Thyroid gland (tissue), 4 donors: ENCODE results near the gene SRBD1.

ENCODE experiments used
- CTCF ChIP-seq, 6 experiments: fragments of 200-600 bp in 3 of 6; fragments of 450-650 bp in 3 of 6; sonication (generic) in 3 of 6; IDR thresholded peaks; one replicate each; pipeline ENCODE4 v1.5.1; 2016 to 2019; ENCODE audit warnings: antibody characterized with exemption in 6 of 6, mild to moderate bottlenecking in 2 of 6, inconsistent platforms in 1 of 6, moderate library complexity in 1 of 6
- POLR2A ChIP-seq, 2 donors: fragments of 450-650 bp; IDR thresholded peaks; one replicate each; pipeline ENCODE4 v1.6.1; 2017; ENCODE audit warnings: antibody characterized with exemption in 2 of 2, mild to moderate bottlenecking in 2 of 2, moderate library complexity in 1 of 2

DNA sequence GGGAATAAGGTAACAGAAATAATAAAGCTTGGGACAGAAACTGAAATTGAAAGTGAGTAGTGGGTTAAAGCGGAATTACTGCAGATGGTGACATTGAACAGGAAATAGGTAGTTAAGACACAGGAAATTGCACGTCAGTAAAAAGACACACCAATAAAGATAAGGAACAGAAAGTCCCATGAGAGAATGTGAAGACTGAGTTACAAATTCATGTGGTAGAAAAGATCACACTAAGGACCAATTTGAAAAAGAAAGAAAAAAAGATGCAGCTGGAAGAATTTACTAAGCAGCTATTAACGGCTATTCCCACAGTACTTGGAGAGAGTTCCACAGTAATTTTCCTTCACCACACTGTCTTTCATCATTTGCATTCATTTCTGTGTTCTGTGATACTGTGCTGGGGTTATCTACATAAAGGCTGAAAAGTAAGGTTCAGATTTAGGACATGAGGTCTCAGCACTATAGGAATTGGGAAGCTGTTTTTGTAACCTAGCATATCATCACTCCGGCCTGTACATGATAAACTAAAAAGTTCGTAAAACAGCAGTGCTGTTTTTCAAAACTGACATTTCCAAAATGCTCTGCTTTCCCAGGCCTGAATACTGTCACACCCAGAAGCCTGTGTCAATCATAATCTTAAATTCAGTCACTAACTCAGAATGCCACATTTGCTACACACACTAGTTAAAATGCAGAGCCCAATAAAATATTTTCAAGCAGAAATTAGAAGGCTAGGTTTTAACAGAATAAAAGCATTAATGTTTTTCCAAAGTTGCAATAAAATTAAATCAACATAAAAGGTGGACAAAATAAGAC lies 42.9 kb downstream of the SRBD1 start:
- no peak for TF ChIP-seq CTCF (IDR thresholded peaks at IDR 0.05)
- TF ChIP-seq POLR2A (IDR thresholded peaks at IDR 0.05) = no peak
